ENCODE data around the gene NPTXR.
"Not testable (repeated sequence)": the region's sequence is repeated elsewhere in the genome, so short reads cannot be mapped to it uniquely, and the experiment has no call there.

The NPTXR gene

GRCh38 chr22:38830845-38831108, 13.1 kb downstream of the NPTXR start:
- no peak for DNase-seq (ENCODE audit: low read depth)

DNA sequence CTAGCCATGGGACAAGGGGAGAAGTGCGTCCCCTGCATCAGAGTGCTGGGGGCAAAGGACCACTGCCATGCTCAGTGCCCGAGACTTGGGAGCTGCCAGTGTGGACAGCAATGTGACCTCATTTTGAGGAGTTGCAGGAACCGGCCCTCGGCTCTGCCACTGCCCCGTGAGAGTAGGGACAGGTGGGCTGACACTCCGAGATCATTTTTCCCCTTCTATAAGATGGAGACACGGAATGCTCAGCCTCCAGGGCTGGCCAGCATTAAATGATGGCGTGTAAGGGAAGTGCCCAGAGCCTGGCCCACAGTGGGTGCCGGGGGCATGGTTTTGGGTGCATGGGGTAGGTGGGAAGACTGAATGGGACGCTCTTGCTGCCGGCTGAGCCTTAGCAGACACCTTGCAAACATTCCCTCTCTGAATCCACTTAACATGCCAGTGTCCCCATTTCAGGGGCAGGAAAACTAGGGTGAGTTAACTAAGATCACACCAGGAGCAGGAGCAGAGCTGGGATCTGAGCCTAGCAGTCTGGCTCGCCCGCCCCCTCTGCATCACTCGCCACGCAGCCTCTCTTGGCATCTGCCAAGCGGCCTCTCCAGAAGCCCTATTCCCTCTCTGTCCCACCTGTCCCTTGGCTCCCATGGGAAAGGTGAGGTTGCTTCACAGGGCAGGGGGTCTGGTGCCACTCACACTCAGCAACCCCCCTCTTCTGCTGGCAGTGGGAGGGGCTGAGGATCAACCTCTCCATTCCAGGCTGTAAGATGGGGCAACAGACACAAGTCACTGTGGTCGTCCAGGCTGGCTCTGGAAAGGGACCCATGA, 13.6 kb downstream of the NPTXR start:
- DNase-seq (ENCODE audit: low read depth) = no peak

DNA sequence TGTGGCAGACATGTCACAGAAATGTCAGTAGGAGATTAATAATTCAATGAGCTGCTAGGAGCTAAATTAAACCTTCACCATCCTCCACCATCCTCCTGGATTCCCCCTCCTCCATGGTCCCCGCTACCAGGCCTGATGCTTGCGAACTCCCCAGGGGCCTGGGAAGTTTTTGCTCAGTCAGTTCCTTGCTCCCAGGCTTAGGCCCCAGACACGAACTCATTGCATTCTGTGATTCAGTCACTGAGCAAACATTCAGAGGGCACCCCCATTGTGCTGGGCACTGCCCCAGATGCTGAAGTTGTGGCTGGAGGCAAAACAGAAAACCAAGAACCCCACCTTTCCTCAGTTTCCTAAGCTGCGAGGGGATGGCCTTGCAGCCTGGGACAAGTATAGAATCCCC, 14.3 kb downstream of the NPTXR start:
- no peak for DNase-seq (ENCODE audit: low read depth)

- no peak for DNase-seq (ENCODE audit: low read depth)
These were observed 15.1 kb downstream of the NPTXR start for GRCh38 chr22:38828616-38829205.

GRCh38 chr22:38828191-38828590, 15.6 kb downstream of the NPTXR start:
- DNase-seq (ENCODE audit: low read depth) = no peak

- DNase-seq (ENCODE audit: low read depth) = no peak
These were observed 16.3 kb downstream of the NPTXR start for GRCh38 chr22:38827510-38827909.

DNA sequence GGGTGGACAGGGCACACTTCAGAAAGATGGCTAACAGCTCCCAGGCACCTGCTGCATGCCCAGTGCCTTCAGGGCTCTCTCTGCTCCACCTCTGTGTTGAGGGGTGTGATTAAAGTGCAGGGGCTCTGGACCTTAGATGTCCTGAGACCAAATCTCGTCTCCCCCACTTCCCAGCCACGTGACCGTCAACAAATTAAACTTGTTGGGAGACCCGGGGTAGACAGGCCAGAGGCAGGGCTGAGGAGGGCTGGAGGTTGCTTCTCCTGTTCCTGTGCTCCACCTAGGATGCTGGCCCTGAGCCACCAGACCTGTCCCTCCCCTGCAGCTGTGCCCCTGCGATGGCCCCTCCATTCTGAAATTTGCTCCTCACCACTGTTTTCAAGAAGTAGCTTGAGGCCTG, 17.0 kb downstream of the NPTXR start:
- no peak for DNase-seq (ENCODE audit: low read depth)

DNA sequence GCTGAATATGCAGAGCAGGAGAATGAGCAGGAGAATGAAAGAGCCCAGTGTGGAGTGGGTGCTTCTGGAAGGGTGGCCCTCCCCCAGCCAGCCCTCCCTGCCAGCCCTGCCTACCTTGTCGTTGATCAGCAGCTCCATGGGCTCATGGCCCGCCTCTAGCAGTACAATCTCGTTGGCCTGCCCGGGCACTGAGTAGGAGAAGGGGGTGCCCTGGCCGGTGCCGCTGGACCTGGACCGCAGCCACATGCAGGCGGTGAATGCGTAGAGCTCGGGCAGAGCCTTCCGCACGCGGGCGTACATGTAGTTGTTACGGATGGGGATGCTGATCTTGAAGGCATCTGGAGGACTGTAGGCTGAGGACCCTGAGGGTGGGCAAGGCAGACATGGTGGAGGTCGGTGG, 17.4 kb downstream of the NPTXR start:
- DNase-seq (ENCODE audit: low read depth) = no peak

- DNase-seq (ENCODE audit: low read depth) = peak; percentile 31
These were observed 19.2 kb downstream of the NPTXR start for GRCh38 chr22:38824585-38824984.

DNA sequence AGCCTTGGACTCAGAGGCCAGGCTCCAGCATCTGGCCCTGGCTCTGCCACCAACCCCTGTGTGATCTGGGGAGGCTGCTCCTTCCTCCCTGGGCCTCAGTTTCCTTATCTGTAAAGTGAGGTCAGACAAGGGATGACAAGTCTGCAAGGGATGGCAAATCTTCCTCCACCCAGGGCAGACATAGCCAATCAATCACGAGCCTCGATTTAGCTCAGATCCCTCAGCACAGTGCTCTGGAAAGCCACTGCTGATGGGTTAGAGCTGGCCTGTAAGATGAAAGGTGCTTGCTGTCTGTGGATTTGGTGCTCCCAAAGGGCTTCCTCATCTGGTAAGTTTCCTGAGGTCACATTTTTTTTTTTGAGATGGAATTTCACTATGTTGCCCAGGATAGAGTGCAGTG, 20.2 kb downstream of the NPTXR start:
- no peak for DNase-seq (ENCODE audit: low read depth)

DNA sequence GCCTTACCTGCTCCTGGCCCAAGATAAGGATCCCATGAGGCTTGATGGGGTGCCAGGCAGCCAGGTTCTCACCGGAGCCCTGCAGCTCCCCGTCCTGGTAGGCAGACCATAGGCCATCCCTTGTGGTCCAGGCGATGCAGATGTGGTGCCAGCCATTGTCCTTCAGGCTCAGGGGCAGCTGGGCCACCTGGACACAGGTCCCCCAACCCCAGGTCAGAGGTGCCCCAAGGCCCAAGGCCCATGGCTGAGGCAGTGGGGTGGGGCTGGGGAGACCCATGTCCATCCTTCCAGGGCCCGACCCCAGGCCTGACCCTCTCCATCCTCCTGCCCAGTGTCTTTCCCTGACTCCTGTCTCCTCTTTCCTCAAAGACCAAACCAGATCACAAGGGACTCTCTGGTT, 20.8 kb downstream of the NPTXR start:
- no peak for DNase-seq (ENCODE audit: low read depth)

- no peak for DNase-seq (ENCODE audit: low read depth)
These were observed 23.8 kb downstream of the NPTXR start for GRCh38 chr22:38820020-38820419.

GRCh38 chr22:38819387-38819940, 24.4 kb downstream of the NPTXR start:
- no peak for DNase-seq (ENCODE audit: low read depth)

- no peak for DNase-seq (ENCODE audit: low read depth)
These were observed 26.6 kb downstream of the NPTXR start for GRCh38 chr22:38817196-38817595.

- no peak for DNase-seq (ENCODE audit: low read depth)
These were observed 28.0 kb downstream of the NPTXR start for GRCh38 chr22:38815842-38816241.

- DNase-seq (ENCODE audit: low read depth) = no peak
These were observed 32.6 kb downstream of the NPTXR start for GRCh38 chr22:38811241-38811640.

DNA sequence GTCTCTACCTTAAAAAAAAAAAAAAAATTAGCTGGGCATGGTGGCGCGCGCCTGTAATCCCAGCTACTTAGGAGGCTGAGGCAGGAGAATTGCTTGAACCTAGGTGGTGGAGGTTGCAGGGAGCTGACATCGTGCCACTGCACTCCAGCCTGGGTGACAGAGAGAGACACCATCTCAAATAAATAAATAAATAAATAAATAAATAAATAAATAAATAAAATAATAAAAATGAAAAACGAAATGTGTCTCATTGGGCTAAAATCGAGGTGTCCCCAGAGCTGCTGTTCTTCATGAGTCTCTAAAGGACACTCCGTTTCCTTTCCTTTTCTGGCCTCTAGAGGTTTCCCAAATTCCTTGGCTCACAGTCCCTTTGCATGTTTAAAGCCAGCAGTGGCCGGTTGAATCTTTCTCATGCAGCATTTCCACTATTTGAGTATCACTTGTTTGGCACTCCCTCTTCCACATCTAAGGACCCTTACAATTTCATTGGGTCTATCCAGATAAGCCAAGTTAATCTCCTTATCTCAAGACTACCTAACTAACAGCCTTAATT, 38.7 kb downstream of the NPTXR start:
- DNase-seq (ENCODE audit: low read depth) = not testable (repeated sequence)

DNA sequence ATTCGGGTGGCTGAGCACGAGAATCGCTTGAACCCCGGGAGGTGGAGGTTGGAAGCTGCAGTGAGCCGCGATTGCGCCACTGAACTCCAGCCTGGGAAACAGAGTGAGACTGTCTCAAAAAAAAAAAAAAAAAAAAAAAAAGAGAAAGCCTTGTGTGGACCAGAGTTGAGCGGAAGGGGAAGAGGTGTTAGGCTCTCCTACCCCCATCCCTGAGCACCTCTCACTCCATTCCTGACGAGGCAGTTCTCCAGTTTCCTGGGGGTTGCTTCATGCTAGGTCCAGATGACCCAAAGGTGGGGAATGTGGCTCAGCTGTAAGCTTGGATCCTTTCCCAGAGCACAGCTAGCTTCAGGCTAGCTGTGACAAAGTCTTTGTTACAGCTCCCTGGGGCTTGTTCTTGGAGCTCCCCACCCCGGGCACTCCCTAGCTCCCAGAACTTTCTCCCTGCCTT, 41.1 kb downstream of the NPTXR start:
- peak; percentile 82 for DNase-seq (ENCODE audit: low read depth)

- DNase-seq (ENCODE audit: low read depth) = no peak
These were observed 44.4 kb downstream of the NPTXR start for GRCh38 chr22:38799265-38800002.

GRCh38 chr22:38798496-38798895, 45.3 kb downstream of the NPTXR start:
- no peak for DNase-seq (ENCODE audit: low read depth)

GRCh38 chr22:38796262-38796957, 47.4 kb downstream of the NPTXR start:
- DNase-seq (ENCODE audit: low read depth) = no peak

GRCh38 chr22:38795569-38795968, 48.3 kb downstream of the NPTXR start:
- DNase-seq (ENCODE audit: low read depth) = no peak

Measured in non-pigmented ciliary epithelial cell (primary cell).